GM11168 (cell line): ENCODE results near the gene RTBDN.

Source experiments
- in situ Hi-C: fragments of 300-500 bp; cut with MboI; formaldehyde crosslinking; loops from one replicate; pipeline ENCODE4 v1.12.0; 2022; ENCODE audit warnings: low sequenced_read_pairs; ENCODE audit not compliant: unreplicated experiment

Gene RTBDN

GRCh38 chr19:12794196-12794941 lies 40.0 kb downstream of the RTBDN start:
- in situ Hi-C loops, result loop anchor here (10.0 kb wide), 1 partner anchor 630 kb away; the partner anchor contains the start of gene ZNF136

GRCh38 chr19:12793290-12794195 lies 40.8 kb downstream of the RTBDN start:
- in situ Hi-C loops, result loop anchor here (10.0 kb wide), 1 partner anchor 629 kb away; the partner anchor contains the start of gene ZNF136

- in situ Hi-C loops, result loop anchor here (10.0 kb wide), 1 partner anchor 628 kb away; the partner anchor contains the start of gene ZNF136
Observed at GRCh38 chr19:12792853-12793289, 41.5 kb downstream of the RTBDN start.

GRCh38 chr19:12792051-12792852 lies 42.1 kb downstream of the RTBDN start:
- in situ Hi-C loops, result loop anchor here (10.0 kb wide), 1 partner anchor 627 kb away; the partner anchor contains the start of gene ZNF136

GRCh38 chr19:12791345-12792050 lies 42.9 kb downstream of the RTBDN start, which contains the start of gene JUNB:
Gene JUNB (plus strand): TSS chr19:12791486. CDS start chr19:12791772, 286 bp downstream.
- in situ Hi-C loops, result loop anchor here (10.0 kb wide), 1 partner anchor 627 kb away; the partner anchor contains the start of gene ZNF136

- in situ Hi-C loops, result loop anchor here (10.0 kb wide), 1 partner anchor 626 kb away; the partner anchor contains the start of gene ZNF136
Observed at GRCh38 chr19:12790628-12791344, 43.6 kb downstream of the RTBDN start.

GRCh38 chr19:12789904-12790619 lies 44.3 kb downstream of the RTBDN start:
- in situ Hi-C loops, result loop anchor here (10.0 kb wide), 1 partner anchor 625 kb away; the partner anchor contains the start of gene ZNF136

- in situ Hi-C loops, result no loop called here
Observed at GRCh38 chr19:12789098-12789903, 45.1 kb downstream of the RTBDN start.

GRCh38 chr19:12788682-12789097 lies 45.7 kb downstream of the RTBDN start:
- in situ Hi-C loops, result no loop called here

- in situ Hi-C loops, result no loop called here
Observed at GRCh38 chr19:12788042-12788681, 46.2 kb downstream of the RTBDN start.

GRCh38 chr19:12787458-12787857 lies 46.9 kb downstream of the RTBDN start:
- in situ Hi-C loops, result no loop called here

- in situ Hi-C loops, result no loop called here
Observed at GRCh38 chr19:12786952-12787351, 47.4 kb downstream of the RTBDN start.

GRCh38 chr19:12786141-12786870 lies 48.1 kb downstream of the RTBDN start:
- in situ Hi-C loops, result no loop called here

GRCh38 chr19:12785431-12786031 lies 48.8 kb downstream of the RTBDN start:
- in situ Hi-C loops, result no loop called here

GRCh38 chr19:12784871-12785430 lies 49.4 kb downstream of the RTBDN start:
- in situ Hi-C loops, result no loop called here
